ENCODE data around the gene LYSET. TPM values are rescaled to one million over a fixed set of nuclear protein-coding genes. Genes with fewer than 3 reads are reported as not detected.
"Not testable (repeated sequence)": the region's sequence is repeated elsewhere in the genome, so short reads cannot be mapped to it uniquely, and the experiment has no call there.

LYSET gene
- total and polyA plus RNA-seq, 9 of the 15 experiments (the other 6 are each of a cell fraction or from before 2014, with no cell fraction given): 7.6 to 36.6 (median 15.9) TPM

DNA sequence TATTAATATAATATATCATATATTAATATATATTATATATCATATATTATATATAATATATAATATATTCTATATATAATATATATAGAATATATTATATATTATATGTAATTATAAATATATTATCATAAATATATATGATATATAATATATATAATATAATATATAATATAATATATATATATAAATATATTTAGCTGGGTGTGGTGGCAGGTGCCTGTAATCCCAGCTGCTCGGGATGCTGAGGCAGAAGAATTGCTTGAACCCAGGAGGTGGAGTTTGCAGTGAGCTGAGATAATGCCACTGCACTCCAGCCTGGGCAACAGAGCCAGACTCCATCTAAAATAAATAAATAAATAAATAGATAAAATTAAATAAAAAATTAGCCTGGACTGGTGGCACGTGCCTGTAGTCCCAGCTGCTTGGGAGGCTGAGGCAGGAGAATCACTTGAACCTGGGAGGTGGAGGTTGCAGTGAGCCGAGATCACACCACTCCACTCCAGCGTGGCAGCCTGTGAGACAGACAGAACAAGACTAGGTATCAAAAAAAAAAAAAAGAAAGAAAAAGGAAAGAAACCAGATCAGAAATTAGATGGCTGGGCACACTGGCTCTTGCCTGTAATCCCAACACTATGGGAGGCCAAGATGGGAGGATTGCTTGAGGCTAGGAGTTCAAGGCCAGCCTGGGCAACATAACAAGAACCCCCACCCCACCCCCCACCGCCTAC, 25.3 kb upstream of the LYSET start:
- H3K9me3 ChIP-seq (replicated peaks; ENCODE audit: control insufficient read depth, insufficient read depth, low read depth, low read length); H3K36me3 ChIP-seq (ENCODE audit: control insufficient read depth, insufficient read depth, low read length); H3K4me3 ChIP-seq; H3K4me2 ChIP-seq (ENCODE audit: insufficient read depth, low read length); H4K20me1 ChIP-seq (replicated peaks; ENCODE audit: control insufficient read depth, insufficient read depth, low read length); H3K79me2 ChIP-seq (ENCODE audit: control insufficient read depth, insufficient read depth, low read length); POLR2A ChIA-PET; H3K4me1 ChIP-seq (replicated peaks in 1 of 2; ENCODE audit: control insufficient read depth in 2 of 2, insufficient read depth in 2 of 2, low read length in 2 of 2); H3K9ac ChIP-seq (ENCODE audit: insufficient read depth in 1 of 2, low read depth in 2 of 2, low read length in 2 of 2); FAIRE-seq; DNase-seq (ENCODE audit: extremely low read depth in 1 of 4, low spot score in 3 of 4); H3K27ac ChIP-seq (ENCODE audit: extremely low read depth, low read depth, low read length); H3K9me1 ChIP-seq (ENCODE audit: control insufficient read depth, insufficient read depth, low read length); H3K27me3 ChIP-seq (ENCODE audit: control insufficient read depth in 2 of 2, insufficient read depth in 2 of 2, low read length in 2 of 2); in situ Hi-C loops (cut with MboI); BruUV-seq (replicated peaks): not testable (repeated sequence)
- CTCF ChIA-PET (ENCODE audit: low intra/inter-chr PET ratio): interaction anchor here (0.6 to 2.7 kb wide), 2 partner anchors 46 to 209 kb away, joined by 3 to 11 read pairs; no protein-coding TSS in a partner anchor
- 27% methylated on average over 4 of the region's 5 CpGs for WGBS (ENCODE audit: insufficient coverage, low coverage, missing lambda C conversion rate)
- peak; percentile 31 for ATAC-seq
- intact Hi-C loops (cut with micrococcal nuclease): loop anchor here (1.0 kb wide), 1 partner anchor 46 kb away; no protein-coding TSS in a partner anchor
- H2AFZ ChIP-seq (ENCODE audit: low read depth, low read length): peak overlapping the region; percentile 45; the same call in 1 of the 2 replicates

DNA sequence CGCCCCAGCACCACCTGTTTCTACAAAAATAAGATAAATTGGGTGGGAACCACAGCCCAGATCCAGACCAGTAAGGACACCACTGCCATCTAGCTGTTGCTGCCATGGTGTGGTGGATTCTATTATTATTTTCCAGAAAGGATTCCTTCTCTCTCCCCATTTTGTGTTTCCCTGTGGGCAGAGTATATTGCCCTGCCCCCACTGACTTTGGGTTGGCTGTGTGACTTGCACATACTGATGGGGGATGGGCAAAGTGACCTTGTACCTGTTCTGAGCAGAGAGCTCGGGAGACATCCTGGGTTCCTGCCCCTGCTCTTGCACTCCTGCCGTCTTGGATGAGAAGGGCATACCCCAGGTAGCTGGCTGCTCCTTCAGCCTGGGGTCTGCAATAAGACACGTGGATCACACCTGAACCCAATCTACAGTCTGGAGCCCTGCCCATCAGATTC, 24.7 kb upstream of the LYSET start:
- Histone ChIP-seq H3K27ac (ENCODE audit: extremely low read depth, low read depth, low read length) (no peak overlapping the region), H3K79me2 (ENCODE audit: control insufficient read depth, insufficient read depth, low read length) (no peaks in the 10 kb centered on the region), H3K4me2 (ENCODE audit: insufficient read depth, low read length) (no peak overlapping the region), H4K20me1 (replicated peaks; ENCODE audit: control insufficient read depth, insufficient read depth, low read length) (no peaks in the 10 kb centered on the region), H3K4me3 (no peak overlapping the region), H3K27me3 (ENCODE audit: control insufficient read depth in 2 of 2, insufficient read depth in 2 of 2, low read length in 2 of 2) (no peaks in the 10 kb centered on the region), H3K9ac (ENCODE audit: insufficient read depth in 1 of 2, low read depth in 2 of 2, low read length in 2 of 2) (no peak overlapping the region), H3K4me1 (replicated peaks in 1 of 2; ENCODE audit: control insufficient read depth in 2 of 2, insufficient read depth in 2 of 2, low read length in 2 of 2) (no peaks in the 10 kb centered on the region; a peak in 1 of 5 replicates), H3K36me3 (ENCODE audit: control insufficient read depth, insufficient read depth, low read length) (no peaks in the 10 kb centered on the region), H3K9me3 (replicated peaks; ENCODE audit: control insufficient read depth, insufficient read depth, low read depth, low read length) (no peaks in the 10 kb centered on the region), H3K9me1 (ENCODE audit: control insufficient read depth, insufficient read depth, low read length) (no peaks in the 10 kb centered on the region), H2AFZ (ENCODE audit: low read depth, low read length) (no peak overlapping the region)
- WGBS (ENCODE audit: insufficient coverage, low coverage, missing lambda C conversion rate): 28% methylated on average over 4 of the region's 4 CpGs
- in situ Hi-C loops (cut with MboI) (no loop called here), intact Hi-C loops (cut with micrococcal nuclease) (loop anchor here (1.0 kb wide), 1 partner anchor 47 kb away; no protein-coding TSS in a partner anchor)
- peak; percentile 42 to 70 (median 56) for DNase-seq (ENCODE audit: extremely low read depth in 1 of 4, low spot score in 3 of 4)
- ChIA-PET POLR2A (no interaction called here), CTCF (ENCODE audit: low intra/inter-chr PET ratio) (interaction anchor here (2.7 kb wide), 1 partner anchor 47 kb away, joined by 11 read pairs; no protein-coding TSS in a partner anchor)
- ATAC-seq: peak; percentile 88
- BruUV-seq (replicated peaks): no TSS peak
- FAIRE-seq: no peak
- TF ChIP-seq ZNF717 (CRISPR knock-in tag; IDR thresholded peaks at IDR 0.05) (no peak), PHF21A (IDR thresholded peaks at IDR 0.05; ENCODE audit: borderline replicate concordance, low read depth) (no peak), KLF16 (IDR thresholded peaks at IDR 0.05) (no peak), FOXJ3 (CRISPR knock-in tag; IDR thresholded peaks at IDR 0.05) (no peak), ZNF143 (CRISPR knock-in tag; IDR thresholded peaks at IDR 0.05) (no peak)
- TF ChIP-seq, protein P1, sequence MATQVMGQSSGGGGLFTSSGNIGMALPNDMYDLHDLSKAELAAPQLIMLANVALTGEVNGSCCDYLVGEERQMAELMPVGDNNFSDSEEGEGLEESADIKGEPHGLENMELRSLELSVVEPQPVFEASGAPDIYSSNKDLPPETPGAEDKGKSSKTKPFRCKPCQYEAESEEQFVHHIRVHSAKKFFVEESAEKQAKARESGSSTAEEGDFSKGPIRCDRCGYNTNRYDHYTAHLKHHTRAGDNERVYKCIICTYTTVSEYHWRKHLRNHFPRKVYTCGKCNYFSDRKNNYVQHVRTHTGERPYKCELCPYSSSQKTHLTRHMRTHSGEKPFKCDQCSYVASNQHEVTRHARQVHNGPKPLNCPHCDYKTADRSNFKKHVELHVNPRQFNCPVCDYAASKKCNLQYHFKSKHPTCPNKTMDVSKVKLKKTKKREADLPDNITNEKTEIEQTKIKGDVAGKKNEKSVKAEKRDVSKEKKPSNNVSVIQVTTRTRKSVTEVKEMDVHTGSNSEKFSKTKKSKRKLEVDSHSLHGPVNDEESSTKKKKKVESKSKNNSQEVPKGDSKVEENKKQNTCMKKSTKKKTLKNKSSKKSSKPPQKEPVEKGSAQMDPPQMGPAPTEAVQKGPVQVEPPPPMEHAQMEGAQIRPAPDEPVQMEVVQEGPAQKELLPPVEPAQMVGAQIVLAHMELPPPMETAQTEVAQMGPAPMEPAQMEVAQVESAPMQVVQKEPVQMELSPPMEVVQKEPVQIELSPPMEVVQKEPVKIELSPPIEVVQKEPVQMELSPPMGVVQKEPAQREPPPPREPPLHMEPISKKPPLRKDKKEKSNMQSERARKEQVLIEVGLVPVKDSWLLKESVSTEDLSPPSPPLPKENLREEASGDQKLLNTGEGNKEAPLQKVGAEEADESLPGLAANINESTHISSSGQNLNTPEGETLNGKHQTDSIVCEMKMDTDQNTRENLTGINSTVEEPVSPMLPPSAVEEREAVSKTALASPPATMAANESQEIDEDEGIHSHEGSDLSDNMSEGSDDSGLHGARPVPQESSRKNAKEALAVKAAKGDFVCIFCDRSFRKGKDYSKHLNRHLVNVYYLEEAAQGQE (IDR thresholded peaks at IDR 0.05; ENCODE audit: borderline replicate concordance): peak; percentile 22; the same call in 1 of the 2 replicates
- TF ChIP-seq, protein P1 (CRISPR knock-in tag; IDR thresholded peaks at IDR 0.05; ENCODE audit: low read depth): no peak

Data from K562 (cell line).